Glutamatergic neuron (in vitro differentiated cells): ENCODE data around the gene COL4A1. TPM values are rescaled to one million over a fixed set of nuclear protein-coding genes. Genes with fewer than 3 reads are reported as not detected.
A peak's percentile ranks its signal among the peaks of the same experiment; 100 is the strongest.

Source experiments
- DNase-seq: peaks from one replicate; pipeline ENCODE4 v3.0.0; 2022
- H3K27ac Mint-ChIP-seq: one replicate; pipeline ENCODE4 v1.8.0; 2020; ENCODE audit warnings: mild to moderate bottlenecking, mixed read lengths, inconsistent platforms; ENCODE audit not compliant: unreplicated experiment
- H3K27me3 Mint-ChIP-seq: one replicate; pipeline ENCODE4 v1.8.0; 2020; ENCODE audit warnings: mild to moderate bottlenecking, moderate library complexity, mixed read lengths, inconsistent platforms; ENCODE audit not compliant: unreplicated experiment
- H3K36me3 Mint-ChIP-seq: one replicate; pipeline ENCODE4 v1.8.0; 2020; ENCODE audit warnings: mild to moderate bottlenecking, mixed read lengths, inconsistent platforms; ENCODE audit not compliant: unreplicated experiment
- H3K4me1 Mint-ChIP-seq: one replicate; pipeline ENCODE4 v1.8.0; 2020; ENCODE audit warnings: mild to moderate bottlenecking, low read depth, mixed read lengths, inconsistent platforms; ENCODE audit not compliant: unreplicated experiment
- H3K4me3 Mint-ChIP-seq: one replicate; pipeline ENCODE4 v1.8.0; 2020; ENCODE audit warnings: mild to moderate bottlenecking, mixed read lengths, inconsistent platforms; ENCODE audit not compliant: unreplicated experiment
- H3K9me3 Mint-ChIP-seq: one replicate; pipeline ENCODE4 v1.8.0; 2020; ENCODE audit warnings: mild to moderate bottlenecking, moderate library complexity, mixed read lengths, inconsistent platforms; ENCODE audit not compliant: unreplicated experiment
- CTCF ChIP-seq: fragments of 200-600 bp; sonication (generic); IDR thresholded peaks from one replicate; pipeline ENCODE4 v1.5.0; 2021; ENCODE audit not compliant: partially characterized antibody, unreplicated experiment
- total RNA-seq: library from RNA; stranded (reverse); fragmentation: NEBNext Ultra II Directional; extraction: Animal tissue kit (Norgen Biotek cat#: 25700); gene quantifications from one replicate; pipeline ENCODE4 v1.2.1, GENCODE V29; 2021; ENCODE audit not compliant: unreplicated experiment

Gene COL4A1
- total RNA-seq, 1 donor from 2014 or later, result 14.6 TPM

GRCh38 chr13:110266983-110267382 lies 40.0 kb downstream of the COL4A1 start:
- no peaks in the 10 kb centered on the region for H3K36me3 Mint-ChIP-seq

DNA sequence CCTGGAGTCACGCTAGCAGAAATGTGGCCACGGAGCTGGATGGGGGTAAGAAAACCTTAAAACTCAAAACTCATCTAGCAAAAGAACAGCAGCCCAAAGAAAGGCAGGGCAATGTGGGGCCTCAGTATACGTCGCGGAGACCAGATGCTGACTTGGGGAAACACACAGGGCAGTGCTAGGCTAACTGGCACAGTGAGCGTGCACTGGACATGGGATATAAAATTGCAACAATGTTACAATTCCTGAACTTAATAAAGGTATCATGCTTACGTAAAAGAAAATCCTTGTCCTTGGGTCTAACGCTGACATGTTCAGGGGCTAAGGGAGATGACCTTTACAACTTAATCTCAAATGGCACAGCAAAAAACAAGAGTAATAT lies 40.5 kb downstream of the COL4A1 start:
- no peak for DNase-seq
- no peaks in the 10 kb centered on the region for H3K36me3 Mint-ChIP-seq
- peaks cover 29% of the 10 kb centered on the region for H3K4me1 Mint-ChIP-seq
- H3K4me3 Mint-ChIP-seq, result no peak overlapping the region
- peaks cover 2% of the 10 kb centered on the region for H3K9me3 Mint-ChIP-seq
- no peak overlapping the region for H3K27ac Mint-ChIP-seq
- TF ChIP-seq CTCF, result no peak
- H3K27me3 Mint-ChIP-seq, result peaks cover 3% of the 10 kb centered on the region

More at GRCh38 chr13:110266983-110267382, 40.0 kb downstream of the COL4A1 start:
- peaks cover 29% of the 10 kb centered on the region for H3K4me1 Mint-ChIP-seq
- no peak overlapping the region for H3K4me3 Mint-ChIP-seq
- no peak overlapping the region for H3K27ac Mint-ChIP-seq
- DNase-seq, result no peak
- TF ChIP-seq CTCF, result no peak
- H3K27me3 Mint-ChIP-seq, result peaks cover 3% of the 10 kb centered on the region
- peaks cover 2% of the 10 kb centered on the region for H3K9me3 Mint-ChIP-seq

- Mint-ChIP-seq H3K9me3 (peaks cover 2% of the 10 kb centered on the region), H3K27me3 (peaks cover 3% of the 10 kb centered on the region), H3K4me3 (no peak overlapping the region), H3K27ac (peak overlapping the region; percentile 28), H3K36me3 (no peaks in the 10 kb centered on the region), H3K4me1 (peaks cover 29% of the 10 kb centered on the region)
- no peak for DNase-seq
- no peak for TF ChIP-seq CTCF
These were observed 41.1 kb downstream of the COL4A1 start for GRCh38 chr13:110265682-110266430.

DNA sequence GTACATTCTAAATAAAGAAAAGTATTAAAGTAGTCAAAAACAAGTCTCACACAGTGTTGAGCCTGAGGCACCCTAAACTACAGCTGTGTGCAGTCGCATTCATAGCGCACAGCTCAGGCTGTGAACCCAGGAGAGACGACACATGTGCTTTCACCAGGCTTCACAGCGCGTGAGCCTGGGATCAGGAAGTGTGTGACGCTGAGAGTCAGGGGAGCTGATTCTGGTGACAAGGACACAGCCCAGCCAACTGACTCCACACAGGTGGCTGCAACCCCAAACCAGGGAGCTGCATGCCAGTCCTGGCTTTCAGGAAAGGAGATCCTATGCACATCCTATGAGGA lies 41.6 kb downstream of the COL4A1 start:
- Mint-ChIP-seq H3K27ac (no peak overlapping the region), H3K9me3 (peaks cover 2% of the 10 kb centered on the region), H3K27me3 (peaks cover 3% of the 10 kb centered on the region), H3K36me3 (no peaks in the 10 kb centered on the region), H3K4me3 (no peak overlapping the region), H3K4me1 (peaks cover 29% of the 10 kb centered on the region)
- no peak for DNase-seq
- TF ChIP-seq CTCF, result no peak

DNA sequence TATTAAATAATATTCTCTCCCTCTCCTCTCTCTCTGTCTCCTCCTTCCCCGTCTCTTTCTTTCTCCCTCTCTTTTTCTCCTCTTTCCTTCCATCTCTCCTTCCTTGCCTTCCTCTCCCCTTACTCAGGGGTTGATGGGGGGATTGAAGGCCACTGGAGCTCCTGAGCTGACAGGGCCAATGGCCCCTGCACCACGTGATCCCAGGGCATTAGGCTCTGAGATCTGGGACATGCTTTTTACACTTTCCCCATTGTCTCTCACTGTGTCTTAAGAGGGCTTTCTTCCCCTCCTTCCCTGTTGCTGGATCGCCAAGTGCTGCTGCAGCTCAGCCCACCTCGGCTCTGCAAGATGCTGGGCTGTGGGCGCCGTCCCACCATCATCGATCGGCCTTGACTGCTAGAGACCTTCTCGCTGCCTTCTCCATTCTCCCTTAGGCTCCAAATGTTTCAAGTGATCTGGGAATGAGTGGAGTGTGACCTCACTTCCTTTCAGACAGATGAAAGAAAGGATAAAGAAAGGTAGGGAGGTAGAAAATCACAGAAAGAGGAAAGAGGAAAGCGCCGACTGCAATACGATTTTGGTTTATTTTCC lies 42.2 kb downstream of the COL4A1 start:
- no peak for DNase-seq
- no peak overlapping the region for H3K27ac Mint-ChIP-seq
- H3K9me3 Mint-ChIP-seq, result peaks cover 2% of the 10 kb centered on the region
- H3K27me3 Mint-ChIP-seq, result peaks cover 3% of the 10 kb centered on the region
- TF ChIP-seq CTCF, result no peak
- no peak overlapping the region for H3K4me3 Mint-ChIP-seq
- H3K4me1 Mint-ChIP-seq, result peaks cover 29% of the 10 kb centered on the region
- no peaks in the 10 kb centered on the region for H3K36me3 Mint-ChIP-seq
